Measurements from ENCODE around the gene TBXAS1.

DNA sequence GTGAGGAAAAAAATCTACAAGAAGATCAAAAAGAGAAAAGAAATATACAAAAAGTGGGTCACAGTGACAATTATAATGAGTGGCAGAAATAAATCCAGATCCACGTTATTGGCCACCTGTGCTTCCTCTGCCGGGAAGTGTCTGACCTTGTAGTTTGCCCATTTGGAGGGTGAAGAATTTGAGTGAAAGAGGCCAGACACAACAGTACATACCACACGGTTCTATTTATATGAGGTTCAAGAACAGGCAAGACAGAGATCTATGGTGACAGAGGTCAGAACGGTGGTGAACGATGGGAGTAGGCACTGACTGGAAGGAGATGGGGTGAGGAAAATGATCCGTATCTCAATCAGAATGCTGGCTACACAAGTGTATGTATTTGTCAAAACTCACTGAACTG lies 216.6 kb downstream of the TBXAS1 start:
- TF ChIP-seq, protein P1, sequence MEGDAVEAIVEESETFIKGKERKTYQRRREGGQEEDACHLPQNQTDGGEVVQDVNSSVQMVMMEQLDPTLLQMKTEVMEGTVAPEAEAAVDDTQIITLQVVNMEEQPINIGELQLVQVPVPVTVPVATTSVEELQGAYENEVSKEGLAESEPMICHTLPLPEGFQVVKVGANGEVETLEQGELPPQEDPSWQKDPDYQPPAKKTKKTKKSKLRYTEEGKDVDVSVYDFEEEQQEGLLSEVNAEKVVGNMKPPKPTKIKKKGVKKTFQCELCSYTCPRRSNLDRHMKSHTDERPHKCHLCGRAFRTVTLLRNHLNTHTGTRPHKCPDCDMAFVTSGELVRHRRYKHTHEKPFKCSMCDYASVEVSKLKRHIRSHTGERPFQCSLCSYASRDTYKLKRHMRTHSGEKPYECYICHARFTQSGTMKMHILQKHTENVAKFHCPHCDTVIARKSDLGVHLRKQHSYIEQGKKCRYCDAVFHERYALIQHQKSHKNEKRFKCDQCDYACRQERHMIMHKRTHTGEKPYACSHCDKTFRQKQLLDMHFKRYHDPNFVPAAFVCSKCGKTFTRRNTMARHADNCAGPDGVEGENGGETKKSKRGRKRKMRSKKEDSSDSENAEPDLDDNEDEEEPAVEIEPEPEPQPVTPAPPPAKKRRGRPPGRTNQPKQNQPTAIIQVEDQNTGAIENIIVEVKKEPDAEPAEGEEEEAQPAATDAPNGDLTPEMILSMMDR (IDR thresholded peaks at IDR 0.05 in 4 of 5, conservative IDR thresholded peaks at IDR 0.05 in 1 of 5) = no peak
- no peak for TF ChIP-seq POLR2A (IDR thresholded peaks at IDR 0.05)

Measured in gastrocnemius medialis (tissue), 4 donors.